ENCODE measurements around the gene ARHGEF19.
A peak's percentile ranks its signal among the peaks of the same experiment; 100 is the strongest.

The ARHGEF19 gene

GRCh38 chr1:16243936-16244649, 31.6 kb upstream of the ARHGEF19 start:
- no peaks in the 10 kb centered on the region for H3K9me3 ChIP-seq (ENCODE audit: insufficient read depth, low read length)
- H3K27me3 ChIP-seq (ENCODE audit: low read depth, low read length): no peaks in the 10 kb centered on the region
- H3K36me3 ChIP-seq (replicated peaks; ENCODE audit: low read depth, low read length): peaks cover 3% of the 10 kb centered on the region
- peaks cover 7% of the 10 kb centered on the region for H3K4me1 ChIP-seq (ENCODE audit: low read length)
- no peak overlapping the region for H3K27ac ChIP-seq (ENCODE audit: low read length)
- H2AFZ ChIP-seq (ENCODE audit: low read depth, low read length): no peak overlapping the region
- peak overlapping the region; percentile 38 for H3K4me2 ChIP-seq (ENCODE audit: low read length)
- no peaks in the 10 kb centered on the region for H4K20me1 ChIP-seq (ENCODE audit: insufficient read depth, low read length)
- peak; percentile 60 for TF ChIP-seq CTCF (IDR thresholded peaks at IDR 0.05; ENCODE audit: low read depth, low read length)
- TF ChIP-seq EZH2phosphoT487 (IDR thresholded peaks at IDR 0.05; ENCODE audit: low read depth): no peak
- H3K9ac ChIP-seq (ENCODE audit: low read length): no peak overlapping the region
- H3K79me2 ChIP-seq (ENCODE audit: low read length): no peaks in the 10 kb centered on the region
- no peak overlapping the region for H3K4me3 ChIP-seq (ENCODE audit: low read length)

GRCh38 chr1:16243215-16243610, 30.8 kb upstream of the ARHGEF19 start:
- Histone ChIP-seq H3K9ac (ENCODE audit: low read length) (no peak overlapping the region), H3K36me3 (replicated peaks; ENCODE audit: low read depth, low read length) (peaks cover 3% of the 10 kb centered on the region), H3K27me3 (ENCODE audit: low read depth, low read length) (no peaks in the 10 kb centered on the region), H3K4me1 (ENCODE audit: low read length) (no peaks in the 10 kb centered on the region), H4K20me1 (ENCODE audit: insufficient read depth, low read length) (no peaks in the 10 kb centered on the region), H3K4me3 (ENCODE audit: low read length) (no peak overlapping the region), H3K9me3 (ENCODE audit: insufficient read depth, low read length) (no peaks in the 10 kb centered on the region), H3K4me2 (ENCODE audit: low read length) (no peak overlapping the region), H2AFZ (ENCODE audit: low read depth, low read length) (no peak overlapping the region), H3K27ac (ENCODE audit: low read length) (no peak overlapping the region), H3K79me2 (ENCODE audit: low read length) (no peaks in the 10 kb centered on the region)
- TF ChIP-seq CTCF (IDR thresholded peaks at IDR 0.05; ENCODE audit: low read depth, low read length): no peak
- no peak for TF ChIP-seq EZH2phosphoT487 (IDR thresholded peaks at IDR 0.05; ENCODE audit: low read depth)

DNA sequence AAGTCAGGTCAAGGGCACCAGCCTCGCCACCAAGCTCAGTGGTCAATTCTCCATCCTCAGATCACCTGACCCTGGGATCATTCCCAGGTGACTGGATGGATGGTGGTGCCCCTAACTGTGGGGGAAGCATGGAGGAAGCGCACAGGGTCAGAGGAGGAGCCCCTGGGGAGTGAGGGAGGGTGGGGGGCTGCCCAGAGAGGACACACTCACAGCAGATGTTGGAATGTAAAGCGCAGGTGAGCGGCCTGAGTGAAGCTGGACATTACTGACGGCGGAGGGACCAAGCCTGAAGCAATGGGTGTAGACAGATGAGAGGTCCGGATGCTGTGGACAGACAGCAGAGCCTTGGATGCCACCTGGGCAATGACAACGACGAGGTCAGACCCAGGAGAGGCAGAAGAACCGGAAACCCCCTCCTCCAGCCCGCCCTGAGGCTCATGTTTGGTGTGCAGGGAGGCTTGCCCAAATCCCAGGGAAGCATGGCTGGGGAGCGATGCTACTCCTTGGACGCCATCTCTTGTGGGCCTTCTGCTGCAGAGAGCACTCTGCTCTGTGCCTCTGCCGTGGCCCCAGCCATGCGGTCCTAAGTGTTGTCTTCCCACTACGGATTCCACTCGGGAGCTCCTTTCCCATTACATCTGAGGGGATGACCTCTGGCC, 30.2 kb upstream of the ARHGEF19 start:
- H3K4me1 ChIP-seq (ENCODE audit: low read length): peaks cover 3% of the 10 kb centered on the region; the same call in 1 of the 2 replicates
- no peak overlapping the region for H3K9ac ChIP-seq (ENCODE audit: low read length)
- H3K9me3 ChIP-seq (ENCODE audit: insufficient read depth, low read length): no peaks in the 10 kb centered on the region
- H3K27me3 ChIP-seq (ENCODE audit: low read depth, low read length): no peaks in the 10 kb centered on the region
- no peaks in the 10 kb centered on the region for H3K79me2 ChIP-seq (ENCODE audit: low read length)
- no peak overlapping the region for H2AFZ ChIP-seq (ENCODE audit: low read depth, low read length)
- TF ChIP-seq EZH2phosphoT487 (IDR thresholded peaks at IDR 0.05; ENCODE audit: low read depth) (no peak), CTCF (IDR thresholded peaks at IDR 0.05; ENCODE audit: low read depth, low read length) (no peak)
- H3K4me3 ChIP-seq (ENCODE audit: low read length): no peak overlapping the region
- no peak overlapping the region for H3K4me2 ChIP-seq (ENCODE audit: low read length)
- H3K27ac ChIP-seq (ENCODE audit: low read length): no peak overlapping the region
- no peaks in the 10 kb centered on the region for H4K20me1 ChIP-seq (ENCODE audit: insufficient read depth, low read length)
- H3K36me3 ChIP-seq (replicated peaks; ENCODE audit: low read depth, low read length): no peaks in the 10 kb centered on the region

GRCh38 chr1:16241221-16241708, 28.8 kb upstream of the ARHGEF19 start:
- H3K9ac ChIP-seq (ENCODE audit: low read length): no peak overlapping the region
- H3K9me3 ChIP-seq (ENCODE audit: insufficient read depth, low read length): no peaks in the 10 kb centered on the region
- no peak for TF ChIP-seq CTCF (IDR thresholded peaks at IDR 0.05; ENCODE audit: low read depth, low read length)
- TF ChIP-seq EZH2phosphoT487 (IDR thresholded peaks at IDR 0.05; ENCODE audit: low read depth): no peak
- no peak overlapping the region for H3K4me2 ChIP-seq (ENCODE audit: low read length)
- no peak overlapping the region for H3K4me3 ChIP-seq (ENCODE audit: low read length)
- H3K27me3 ChIP-seq (ENCODE audit: low read depth, low read length): no peaks in the 10 kb centered on the region
- peaks cover 7% of the 10 kb centered on the region; the same call in 1 of the 2 replicates for H3K4me1 ChIP-seq (ENCODE audit: low read length)
- no peak overlapping the region for H2AFZ ChIP-seq (ENCODE audit: low read depth, low read length)
- H3K36me3 ChIP-seq (replicated peaks; ENCODE audit: low read depth, low read length): no peaks in the 10 kb centered on the region
- H4K20me1 ChIP-seq (ENCODE audit: insufficient read depth, low read length): no peaks in the 10 kb centered on the region
- no peaks in the 10 kb centered on the region for H3K79me2 ChIP-seq (ENCODE audit: low read length)
- H3K27ac ChIP-seq (ENCODE audit: low read length): no peak overlapping the region

Measured in OCI-LY3 (cell line).